Chondrocyte (in vitro differentiated cells): ENCODE data around the gene SULT2B1. TPM values are rescaled to one million over a fixed set of nuclear protein-coding genes. Genes with fewer than 3 reads are reported as not detected.
"Not testable (repeated sequence)": the region's sequence is repeated elsewhere in the genome, so short reads cannot be mapped to it uniquely, and the experiment has no call there.

Experiments
- DNase-seq: peaks from one replicate; pipeline ENCODE4 v3.0.0; 2021; ENCODE audit warnings: mixed read lengths, low spot score
- H3K27ac Mint-ChIP-seq: one replicate; pipeline ENCODE4 v1.8.0; 2021; ENCODE audit warnings: mild to moderate bottlenecking, moderate library complexity, mixed read lengths; ENCODE audit not compliant: unreplicated experiment
- H3K27me3 Mint-ChIP-seq: 2 replicates; pipeline ENCODE4 v1.8.0; 2021; ENCODE audit warnings: low read depth, mixed read lengths
- H3K36me3 Mint-ChIP-seq: 2 replicates; pipeline ENCODE4 v1.8.0; 2021; ENCODE audit warnings: low read depth, mixed read lengths
- H3K4me1 Mint-ChIP-seq: 2 replicates; pipeline ENCODE4 v1.8.0; 2021; ENCODE audit warnings: low read depth, mild to moderate bottlenecking, mixed read lengths
- H3K4me3 Mint-ChIP-seq: one replicate; pipeline ENCODE4 v1.8.0; 2021; ENCODE audit warnings: mild to moderate bottlenecking, moderate library complexity, mixed read lengths; ENCODE audit not compliant: unreplicated experiment
- H3K9me3 Mint-ChIP-seq: 2 replicates; pipeline ENCODE4 v1.8.0; 2021; ENCODE audit warnings: low read depth, mixed read lengths
- total RNA-seq: library from RNA; stranded (reverse); gene quantifications from 3 replicates; pipeline ENCODE4 v1.2.1, GENCODE V29; 2021
- TF ChIP-seq, protein P1 (sequence below): fragments of 200-600 bp; sonication (generic); IDR thresholded peaks from 2 replicates; pipeline ENCODE4 v1.5.0; 2021; ENCODE audit warnings: antibody characterized with exemption, mild to moderate bottlenecking, moderate library complexity

The SULT2B1 gene
- total RNA-seq, 1 donor from 2014 or later: 0.22 TPM

DNA sequence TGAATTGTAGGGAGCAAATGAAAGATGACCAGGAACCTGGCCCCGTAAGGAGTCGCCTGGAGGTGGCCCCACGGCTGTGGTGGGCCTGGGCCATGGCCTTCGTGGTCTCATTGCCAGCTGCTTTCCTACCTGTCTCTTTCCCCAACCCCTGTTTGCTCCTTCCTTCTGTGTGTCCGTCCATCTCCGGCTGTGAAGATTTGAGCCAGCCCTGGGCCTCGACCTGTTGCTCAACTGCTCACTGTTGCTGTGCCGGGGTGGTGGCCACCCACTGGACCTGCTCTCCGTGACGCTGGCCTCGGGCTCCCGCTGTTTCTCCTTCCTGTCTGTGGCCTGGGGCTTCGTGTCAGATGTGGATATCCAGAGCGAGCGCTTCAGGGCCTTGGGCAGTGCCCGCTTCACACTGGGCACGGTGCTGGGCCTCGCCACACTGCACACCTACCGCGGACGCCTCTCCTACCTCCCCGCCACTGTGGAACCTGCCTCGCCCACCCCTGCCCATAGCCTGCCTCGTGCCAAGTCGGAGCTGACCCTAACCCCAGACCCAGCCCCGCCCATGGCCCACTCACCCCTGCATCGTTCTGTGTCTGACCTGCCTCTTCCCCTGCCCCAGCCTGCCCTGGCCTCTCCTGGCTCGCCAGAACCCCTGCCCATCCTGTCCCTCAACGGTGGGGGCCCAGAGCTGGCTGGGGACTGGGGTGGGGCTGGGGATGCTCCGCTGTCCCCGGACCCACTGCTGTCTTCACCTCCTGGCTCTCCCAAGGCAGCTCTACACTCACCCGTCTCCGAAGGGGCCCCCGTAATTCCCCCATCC, 76.7 kb downstream of the SULT2B1 start:
- H3K27ac Mint-ChIP-seq: peak overlapping the region; percentile 73
- no peaks in the 10 kb centered on the region for H3K36me3 Mint-ChIP-seq
- H3K27me3 Mint-ChIP-seq: no peaks in the 10 kb centered on the region
- TF ChIP-seq, protein P1, sequence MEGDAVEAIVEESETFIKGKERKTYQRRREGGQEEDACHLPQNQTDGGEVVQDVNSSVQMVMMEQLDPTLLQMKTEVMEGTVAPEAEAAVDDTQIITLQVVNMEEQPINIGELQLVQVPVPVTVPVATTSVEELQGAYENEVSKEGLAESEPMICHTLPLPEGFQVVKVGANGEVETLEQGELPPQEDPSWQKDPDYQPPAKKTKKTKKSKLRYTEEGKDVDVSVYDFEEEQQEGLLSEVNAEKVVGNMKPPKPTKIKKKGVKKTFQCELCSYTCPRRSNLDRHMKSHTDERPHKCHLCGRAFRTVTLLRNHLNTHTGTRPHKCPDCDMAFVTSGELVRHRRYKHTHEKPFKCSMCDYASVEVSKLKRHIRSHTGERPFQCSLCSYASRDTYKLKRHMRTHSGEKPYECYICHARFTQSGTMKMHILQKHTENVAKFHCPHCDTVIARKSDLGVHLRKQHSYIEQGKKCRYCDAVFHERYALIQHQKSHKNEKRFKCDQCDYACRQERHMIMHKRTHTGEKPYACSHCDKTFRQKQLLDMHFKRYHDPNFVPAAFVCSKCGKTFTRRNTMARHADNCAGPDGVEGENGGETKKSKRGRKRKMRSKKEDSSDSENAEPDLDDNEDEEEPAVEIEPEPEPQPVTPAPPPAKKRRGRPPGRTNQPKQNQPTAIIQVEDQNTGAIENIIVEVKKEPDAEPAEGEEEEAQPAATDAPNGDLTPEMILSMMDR: no peak
- no peak overlapping the region for H3K4me3 Mint-ChIP-seq
- H3K4me1 Mint-ChIP-seq: peaks cover 38% of the 10 kb centered on the region
- no peaks in the 10 kb centered on the region for H3K9me3 Mint-ChIP-seq
- no peak for DNase-seq

DNA sequence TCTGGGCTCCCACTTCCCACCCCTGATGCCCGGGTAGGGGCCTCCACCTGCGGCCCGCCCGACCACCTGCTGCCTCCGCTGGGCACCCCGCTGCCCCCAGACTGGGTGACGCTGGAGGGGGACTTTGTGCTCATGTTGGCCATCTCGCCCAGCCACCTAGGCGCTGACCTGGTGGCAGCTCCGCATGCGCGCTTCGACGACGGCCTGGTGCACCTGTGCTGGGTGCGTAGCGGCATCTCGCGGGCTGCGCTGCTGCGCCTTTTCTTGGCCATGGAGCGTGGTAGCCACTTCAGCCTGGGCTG, 77.3 kb downstream of the SULT2B1 start:
- Mint-ChIP-seq H3K4me3 (no peak overlapping the region), H3K9me3 (no peaks in the 10 kb centered on the region), H3K36me3 (no peaks in the 10 kb centered on the region), H3K27me3 (no peaks in the 10 kb centered on the region), H3K4me1 (peaks cover 35% of the 10 kb centered on the region), H3K27ac (no peak overlapping the region)
- TF ChIP-seq, protein P1: no peak
- no peak for DNase-seq

DNA sequence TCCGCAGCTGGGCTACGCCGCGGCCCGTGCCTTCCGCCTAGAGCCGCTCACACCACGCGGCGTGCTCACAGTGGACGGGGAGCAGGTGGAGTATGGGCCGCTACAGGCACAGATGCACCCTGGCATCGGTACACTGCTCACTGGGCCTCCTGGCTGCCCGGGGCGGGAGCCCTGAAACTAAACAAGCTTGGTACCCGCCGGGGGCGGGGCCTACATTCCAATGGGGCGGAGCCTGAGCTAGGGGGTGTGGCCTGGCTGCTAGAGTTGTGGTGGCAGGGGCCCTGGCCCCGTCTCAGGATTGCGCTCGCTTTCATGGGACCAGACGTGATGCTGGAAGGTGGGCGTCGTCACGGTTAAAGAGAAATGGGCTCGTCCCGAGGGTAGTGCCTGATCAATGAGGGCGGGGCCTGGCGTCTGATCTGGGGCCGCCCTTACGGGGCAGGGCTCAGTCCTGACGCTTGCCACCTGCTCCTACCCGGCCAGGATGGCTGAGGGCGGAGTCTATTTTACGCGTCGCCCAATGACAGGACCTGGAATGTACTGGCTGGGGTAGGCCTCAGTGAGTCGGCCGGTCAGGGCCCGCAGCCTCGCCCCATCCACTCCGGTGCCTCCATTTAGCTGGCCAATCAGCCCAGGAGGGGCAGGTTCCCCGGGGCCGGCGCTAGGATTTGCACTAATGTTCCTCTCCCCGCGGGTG, 77.8 kb downstream of the SULT2B1 start:
- peaks cover 36% of the 10 kb centered on the region for H3K4me1 Mint-ChIP-seq
- peak overlapping the region; percentile 83 for H3K27ac Mint-ChIP-seq
- peak; percentile 93 for DNase-seq

DNA sequence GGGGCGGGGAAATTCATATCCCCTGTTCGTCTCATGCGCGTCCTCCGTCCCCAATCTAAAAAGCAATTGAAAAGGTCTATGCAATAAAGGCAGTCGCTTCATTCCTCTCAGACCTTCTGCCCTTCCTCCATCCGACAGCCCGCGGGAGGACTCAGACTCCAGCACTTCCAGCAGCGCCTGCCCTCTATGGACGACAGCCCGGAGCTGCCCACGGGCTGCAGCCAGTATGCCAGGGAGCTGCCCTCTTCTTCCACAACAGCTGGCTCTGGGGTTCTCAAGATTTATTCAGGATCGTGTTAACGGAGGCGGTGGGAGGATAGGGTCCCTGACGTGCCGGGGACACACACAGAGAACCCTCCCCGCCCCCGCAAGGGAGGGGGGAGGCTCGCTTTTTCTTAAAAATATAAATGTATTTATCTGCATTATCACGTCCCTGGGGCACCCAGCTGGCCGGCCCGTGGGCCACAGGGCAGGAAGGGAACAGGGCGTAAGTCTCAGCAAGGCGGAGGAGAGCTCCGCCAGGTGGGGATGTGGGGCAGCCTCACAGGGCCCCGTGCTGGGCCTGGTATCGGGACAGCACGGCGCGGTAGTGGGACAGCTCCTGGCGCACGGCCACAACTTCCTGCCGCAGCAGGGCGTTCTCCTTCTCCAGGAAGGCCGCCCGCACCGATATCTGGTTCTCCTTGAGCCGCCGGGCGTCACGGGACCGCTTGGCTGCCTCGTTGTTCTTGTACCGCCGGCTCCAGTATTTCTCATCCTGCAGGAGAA, 78.5 kb downstream of the SULT2B1 start:
- H3K36me3 Mint-ChIP-seq: no peaks in the 10 kb centered on the region
- peak overlapping the region; percentile 83 for H3K27ac Mint-ChIP-seq
- peaks cover 36% of the 10 kb centered on the region for H3K4me1 Mint-ChIP-seq
- DNase-seq: peak; percentile 94
- no peaks in the 10 kb centered on the region for H3K9me3 Mint-ChIP-seq
- peak overlapping the region; percentile 61 for H3K4me3 Mint-ChIP-seq
- H3K27me3 Mint-ChIP-seq: no peaks in the 10 kb centered on the region
- TF ChIP-seq, protein P1: peak; percentile 71

More for the DNA sequence above, 77.8 kb downstream of the SULT2B1 start:
- H3K27me3 Mint-ChIP-seq: no peaks in the 10 kb centered on the region
- no peaks in the 10 kb centered on the region for H3K36me3 Mint-ChIP-seq
- H3K9me3 Mint-ChIP-seq: no peaks in the 10 kb centered on the region
- TF ChIP-seq, protein P1: no peak
- peak overlapping the region; percentile 61 for H3K4me3 Mint-ChIP-seq

DNA sequence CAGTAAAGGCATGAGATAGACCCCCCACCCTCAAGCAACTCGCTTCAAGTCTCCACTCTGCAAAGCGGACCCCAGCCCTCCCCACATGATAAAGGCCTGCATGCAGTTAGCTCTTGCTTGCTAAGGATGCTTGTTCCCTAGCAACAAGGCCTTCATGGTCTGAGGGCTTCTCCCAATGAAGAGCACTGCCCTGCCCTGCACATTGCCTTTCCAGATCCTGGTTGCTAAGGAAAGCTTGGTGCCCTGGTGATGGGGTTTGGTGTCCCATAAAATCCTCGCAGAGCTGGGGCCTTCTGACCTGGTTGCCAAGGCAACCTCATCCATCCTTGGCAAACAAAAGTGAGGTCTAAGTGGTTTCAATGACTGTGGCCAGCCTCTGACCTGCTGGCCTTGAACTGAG, 79.3 kb downstream of the SULT2B1 start:
- TF ChIP-seq, protein P1: no peak
- H3K36me3 Mint-ChIP-seq: no peaks in the 10 kb centered on the region
- peaks cover 40% of the 10 kb centered on the region for H3K4me1 Mint-ChIP-seq
- H3K9me3 Mint-ChIP-seq: no peaks in the 10 kb centered on the region
- H3K4me3 Mint-ChIP-seq: no peak overlapping the region
- DNase-seq: no peak
- H3K27ac Mint-ChIP-seq: peak overlapping the region; percentile 83
- no peaks in the 10 kb centered on the region for H3K27me3 Mint-ChIP-seq

DNA sequence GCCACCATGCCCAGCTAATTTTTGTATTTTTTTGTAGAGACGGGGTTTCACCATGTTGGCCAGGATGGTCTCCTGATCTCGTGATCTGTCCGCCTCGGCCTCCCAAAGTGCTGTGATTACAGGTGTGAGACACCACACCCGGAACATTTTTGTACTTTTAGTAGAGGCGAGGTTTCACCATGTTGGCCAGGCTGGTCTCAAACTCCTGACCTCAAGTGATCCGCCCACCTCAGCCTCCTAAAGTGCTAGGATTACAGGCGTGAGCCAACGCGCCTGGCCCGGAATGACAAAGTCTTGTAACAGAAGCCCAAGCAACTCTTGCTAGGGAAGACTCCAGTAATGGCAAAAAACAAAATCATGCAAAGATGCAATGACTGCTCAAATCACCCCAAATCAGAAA, 80.3 kb downstream of the SULT2B1 start:
- H3K9me3 Mint-ChIP-seq, H3K27me3 Mint-ChIP-seq, DNase-seq, H3K4me3 Mint-ChIP-seq, H3K36me3 Mint-ChIP-seq: not testable (repeated sequence)
- Mint-ChIP-seq H3K27ac (peak overlapping the region; percentile 5), H3K4me1 (peaks cover 43% of the 10 kb centered on the region)
